ENCODE results near the gene ICAM2.

ICAM2 gene

GRCh38 chr17:63974594-63975192 is 45.7 kb downstream of the ICAM2 start:
- no peak overlapping the region for H3K4me3 ChIP-seq (ENCODE audit: low read length)
- TF ChIP-seq ZNF274 (IDR thresholded peaks at IDR 0.05; ENCODE audit: low read depth, low read length): no peak

- TF ChIP-seq ZNF274 (IDR thresholded peaks at IDR 0.05; ENCODE audit: low read depth, low read length): no peak
- no peak overlapping the region for H3K4me3 ChIP-seq (ENCODE audit: low read length)
Observed at GRCh38 chr17:63973930-63974593, 46.4 kb downstream of the ICAM2 start.

- no peak overlapping the region for H3K4me3 ChIP-seq (ENCODE audit: low read length)
- no peak for TF ChIP-seq ZNF274 (IDR thresholded peaks at IDR 0.05; ENCODE audit: low read depth, low read length)
Observed at GRCh38 chr17:63973247-63973646, 47.2 kb downstream of the ICAM2 start.

- TF ChIP-seq ZNF274 (IDR thresholded peaks at IDR 0.05; ENCODE audit: low read depth, low read length): no peak
- no peak within 1 kb of the TSS for H3K4me3 ChIP-seq (ENCODE audit: low read length)
Observed at GRCh38 chr17:63972796-63973195, 47.6 kb downstream of the ICAM2 start, which contains the start of gene SCN4A. Gene SCN4A (minus strand): TSS chr17:63972918. CDS start chr17:63972841, 77 bp downstream.

DNA sequence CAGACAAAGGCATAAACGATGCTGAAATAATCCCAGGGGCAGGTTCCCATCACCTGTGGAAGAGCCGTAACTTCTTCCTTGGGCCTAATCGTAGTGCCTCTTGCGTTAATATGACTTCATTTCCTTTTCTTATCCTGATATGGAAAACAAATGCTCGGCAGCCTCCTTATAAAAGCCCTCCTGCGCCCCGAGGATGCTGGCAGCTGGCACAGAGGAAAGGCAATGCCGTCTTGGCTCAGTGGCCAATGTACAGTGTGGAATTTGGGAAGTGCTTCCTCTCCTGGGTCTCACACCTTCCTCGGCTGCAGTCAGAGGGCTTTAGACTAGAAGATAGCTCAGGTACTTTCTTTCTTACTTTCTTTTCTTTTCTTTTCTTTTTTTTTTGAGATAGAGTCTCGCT is 51.2 kb downstream of the ICAM2 start:
- H3K4me3 ChIP-seq (ENCODE audit: low read length): no peak overlapping the region
- no peak for TF ChIP-seq ZNF274 (IDR thresholded peaks at IDR 0.05; ENCODE audit: low read depth, low read length)

GRCh38 chr17:63967953-63968352 is 52.5 kb downstream of the ICAM2 start:
- TF ChIP-seq ZNF274 (IDR thresholded peaks at IDR 0.05; ENCODE audit: low read depth, low read length): no peak
- H3K4me3 ChIP-seq (ENCODE audit: low read length): no peak overlapping the region

GRCh38 chr17:63966646-63967264 is 53.7 kb downstream of the ICAM2 start:
- no peak for TF ChIP-seq ZNF274 (IDR thresholded peaks at IDR 0.05; ENCODE audit: low read depth, low read length)
- no peak overlapping the region for H3K4me3 ChIP-seq (ENCODE audit: low read length)

DNA sequence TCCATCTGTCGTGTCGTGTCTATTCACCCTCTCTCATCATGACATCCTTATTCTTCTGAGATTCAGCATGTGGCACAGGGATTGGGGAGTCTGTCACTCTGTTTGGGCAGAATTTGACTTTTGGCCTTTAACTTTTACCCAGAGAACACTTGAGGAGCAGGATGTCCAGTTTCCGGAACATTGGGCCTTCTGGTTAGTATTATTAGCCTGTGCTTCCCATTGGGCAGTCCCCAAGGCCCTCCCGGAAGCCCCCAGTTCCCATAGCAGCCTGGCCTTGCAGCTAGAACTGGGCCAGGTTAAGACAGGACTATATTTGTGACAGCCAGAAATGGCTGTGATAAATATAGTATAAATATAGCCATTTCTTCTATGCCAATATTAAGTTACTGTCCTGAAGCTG is 57.3 kb downstream of the ICAM2 start:
- TF ChIP-seq ZNF274 (IDR thresholded peaks at IDR 0.05; ENCODE audit: low read depth, low read length): no peak

DNA sequence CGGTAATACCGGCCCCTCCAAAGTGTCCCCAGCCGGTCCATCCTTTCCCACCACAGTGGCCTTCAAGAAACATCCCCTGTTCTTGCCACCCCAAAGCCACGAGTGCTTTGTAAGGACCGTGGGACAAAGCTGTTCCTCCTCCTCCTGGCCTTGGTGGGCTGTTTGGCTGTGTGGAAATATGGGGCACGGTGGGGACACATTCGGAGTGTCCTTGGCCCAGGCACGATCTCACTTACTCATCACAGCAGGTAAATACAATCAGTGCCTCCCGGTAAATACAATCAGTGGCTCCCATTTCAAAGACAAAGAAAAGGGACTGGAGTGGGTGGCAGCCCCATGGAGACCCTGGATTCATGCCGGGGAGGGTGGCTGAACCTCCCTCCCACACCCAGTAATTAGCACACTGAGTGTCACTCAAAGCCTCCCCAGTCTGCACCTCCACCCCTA is 58.1 kb downstream of the ICAM2 start:
- no peak for TF ChIP-seq ZNF274 (IDR thresholded peaks at IDR 0.05; ENCODE audit: low read depth, low read length)
- H3K4me3 ChIP-seq (ENCODE audit: low read length): no peak overlapping the region

More for the DNA sequence above, 57.3 kb downstream of the ICAM2 start:
- H3K4me3 ChIP-seq (ENCODE audit: low read length): no peak overlapping the region

- no peak overlapping the region for H3K4me3 ChIP-seq (ENCODE audit: low read length)
- no peak for TF ChIP-seq ZNF274 (IDR thresholded peaks at IDR 0.05; ENCODE audit: low read depth, low read length)
Observed at GRCh38 chr17:63961355-63962212, 58.8 kb downstream of the ICAM2 start.

DNA sequence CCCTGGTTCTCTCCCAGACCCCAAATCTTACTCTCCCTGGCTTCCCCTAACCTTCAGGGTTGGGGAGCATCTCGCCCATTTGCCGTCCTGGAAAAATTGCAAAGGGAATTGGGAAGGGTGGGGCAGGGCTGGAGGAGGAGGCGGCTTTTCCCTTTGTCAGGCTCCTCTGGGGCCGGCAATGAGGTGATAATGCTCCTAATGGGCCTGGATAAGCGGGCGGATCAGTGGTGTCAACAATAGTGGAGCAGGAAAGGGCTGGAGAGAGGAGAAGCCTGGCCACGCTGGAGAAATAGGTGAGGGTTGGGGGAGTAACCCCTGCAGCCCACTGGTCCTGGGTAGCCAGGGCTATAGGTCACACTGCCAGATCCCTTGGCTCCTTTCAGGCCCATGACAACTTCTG is 60.0 kb downstream of the ICAM2 start:
- H3K4me3 ChIP-seq (ENCODE audit: low read length): no peak overlapping the region

DNA sequence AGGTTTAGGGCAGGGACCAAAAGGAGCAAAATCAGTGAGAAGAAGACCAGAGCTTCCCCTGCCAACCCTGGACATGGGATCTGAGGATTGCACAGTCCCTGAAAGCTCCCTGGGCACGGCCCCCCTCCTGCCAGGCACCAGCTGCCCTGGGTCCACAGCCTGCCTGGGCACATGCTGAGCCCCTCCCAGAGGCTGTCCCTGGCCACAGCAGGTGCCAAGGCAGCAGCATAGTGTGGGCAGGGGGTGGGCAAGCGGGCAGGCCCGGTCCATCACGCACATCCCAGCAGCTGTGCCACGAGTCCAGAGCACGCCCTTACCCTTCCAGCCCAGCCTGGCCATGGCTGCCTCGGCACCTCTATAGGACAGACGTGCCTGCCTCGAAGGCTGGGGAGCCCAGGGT is 60.4 kb downstream of the ICAM2 start:
- TF ChIP-seq ZNF274 (IDR thresholded peaks at IDR 0.05; ENCODE audit: low read depth, low read length): no peak
- no peak overlapping the region for H3K4me3 ChIP-seq (ENCODE audit: low read length)

More for the DNA sequence above, 60.0 kb downstream of the ICAM2 start:
- TF ChIP-seq ZNF274 (IDR thresholded peaks at IDR 0.05; ENCODE audit: low read depth, low read length): no peak

- TF ChIP-seq ZNF274 (IDR thresholded peaks at IDR 0.05; ENCODE audit: low read depth, low read length): no peak
- H3K4me3 ChIP-seq (ENCODE audit: low read length): no peak overlapping the region
Observed at GRCh38 chr17:63956296-63956920, 64.0 kb downstream of the ICAM2 start.

DNA sequence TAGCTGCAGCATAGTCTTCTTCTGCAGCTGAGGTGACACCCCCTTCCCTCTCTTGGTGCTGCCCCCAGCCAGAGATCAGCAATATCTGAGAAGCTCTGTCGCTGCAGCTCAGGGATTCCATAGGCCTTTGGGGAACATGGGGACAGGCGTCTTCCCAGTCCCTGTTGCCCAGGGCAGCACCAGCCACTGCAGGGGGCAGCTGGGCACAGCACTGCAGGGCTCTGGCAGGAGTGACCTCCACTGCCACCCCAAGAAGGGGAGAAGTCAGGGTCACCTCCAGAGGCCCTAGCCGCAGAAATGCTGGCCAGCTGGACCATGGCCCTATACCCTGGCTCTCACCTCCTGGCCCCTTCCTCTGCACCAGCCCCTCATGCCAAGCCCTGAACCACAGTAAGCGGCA is 64.6 kb downstream of the ICAM2 start:
- TF ChIP-seq ZNF274 (IDR thresholded peaks at IDR 0.05; ENCODE audit: low read depth, low read length): no peak
- no peak overlapping the region for H3K4me3 ChIP-seq (ENCODE audit: low read length)

Data from GM08714 (cell line).